Astrocyte (in vitro differentiated cells and primary cell): Measurements from ENCODE around the gene MIB2.

Experiments used
- CTCF ChIP-seq: IDR thresholded peaks from 2 replicates; pipeline ENCODE4 v1.5.1; 2011; ENCODE audit warnings: low read depth, mild to moderate bottlenecking, inconsistent platforms, low read length, moderate library complexity; ENCODE audit not compliant: insufficient read depth
- EZH2 ChIP-seq: IDR thresholded peaks from 2 replicates; pipeline ENCODE4 v1.6.1; 2012; ENCODE audit warnings: mild to moderate bottlenecking, low read length, inconsistent platforms; ENCODE audit not compliant: insufficient read depth

GRCh38 chr1:1582585-1583346 lies 32.5 kb upstream of the MIB2 start:
- no peak for TF ChIP-seq CTCF
- TF ChIP-seq EZH2: no peak
